Stimulated activated CD4-positive, alpha-beta T cell treated with anti-CD3 and anti-CD28 coated beads, Interleukin-15, amount 100 ng/mL, for 24 hours (primary cell): Measurements from ENCODE around the gene ETFA.

ENCODE experiments used
- DNase-seq: peaks from one replicate; pipeline ENCODE4 v3.0.0-alpha.2; 2020

ETFA gene

DNA sequence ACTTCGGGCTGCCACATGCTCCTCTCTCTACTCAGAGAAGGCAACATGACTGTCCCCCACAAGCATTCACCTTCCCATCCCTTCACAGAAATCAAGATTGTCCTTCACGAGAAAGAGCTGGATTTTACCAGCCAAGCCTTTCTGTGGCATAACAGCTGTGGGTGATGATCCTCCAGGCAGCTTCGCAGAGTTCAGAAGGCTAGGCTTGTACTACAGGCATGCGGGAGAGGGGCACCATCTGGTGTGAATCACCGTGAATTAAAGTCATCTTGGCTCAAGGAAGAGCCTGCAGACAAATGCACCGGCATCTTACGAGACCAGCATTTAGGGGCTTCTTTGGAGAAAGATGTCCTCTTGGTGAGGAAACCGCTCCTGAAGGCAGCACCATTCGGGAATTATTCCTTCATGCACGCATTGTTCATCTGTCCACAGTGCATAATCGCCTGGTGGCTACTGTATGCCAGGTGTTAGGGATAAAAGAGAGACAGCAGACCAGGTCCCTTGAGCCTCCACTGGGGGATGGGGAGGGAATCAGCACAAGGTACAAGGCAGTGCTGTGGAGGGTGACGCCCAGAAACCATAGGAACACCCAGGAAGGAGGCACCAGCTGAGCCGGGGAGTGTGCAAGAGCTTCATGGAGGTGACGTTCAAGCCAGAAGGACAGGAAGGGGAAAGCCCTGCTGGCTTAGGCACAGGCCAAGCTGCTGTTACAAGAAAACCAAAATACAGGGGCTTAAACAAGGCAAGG lies 142.9 kb downstream of the ETFA start:
- DNase-seq, result no peak

DNA sequence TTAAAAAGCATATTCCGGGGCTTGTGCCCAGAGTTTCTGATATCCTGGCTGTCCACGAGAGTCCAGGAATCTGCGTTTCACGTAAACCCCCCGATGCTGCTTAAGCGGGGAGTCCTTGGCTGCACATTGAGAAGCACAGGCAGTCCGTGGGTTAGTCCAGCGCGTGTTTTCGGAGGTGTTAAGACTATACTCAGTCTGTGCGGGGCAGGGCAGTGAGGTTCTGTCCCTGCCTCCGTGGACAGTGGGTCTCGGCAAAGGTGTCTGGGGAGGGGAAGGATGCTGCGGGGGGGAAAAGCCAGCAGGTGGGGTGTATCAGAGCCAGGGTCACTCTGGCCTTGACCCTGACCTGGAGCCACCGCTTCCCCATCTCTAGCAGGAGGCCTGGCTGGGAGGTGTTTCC lies 145.3 kb downstream of the ETFA start:
- DNase-seq, result no peak
